Stomach (tissue), 4 donors: ENCODE data around the gene ST6GALNAC5.

Experiments used
- CTCF ChIP-seq, 7 experiments: fragments of 450-650 bp in 4 of 7; fragments of 200-600 bp in 3 of 7; sonication (generic) in 3 of 7; IDR thresholded peaks; one replicate each; pipeline ENCODE4 v1.5.1; 2016 to 2019; ENCODE audit warnings: antibody characterized with exemption in 7 of 7, control low read depth in 2 of 7, mild to moderate bottlenecking in 1 of 7
- EP300 ChIP-seq: sonication (generic); formaldehyde crosslinking; IDR thresholded peaks from one replicate; pipeline ENCODE4 v1.6.1; 2017; ENCODE audit warnings: antibody characterized with exemption

GRCh38 chr1:76957961-76958360 lies 90.7 kb downstream of the ST6GALNAC5 start:
- TF ChIP-seq CTCF (IDR thresholded peaks at IDR 0.05): no peak
- TF ChIP-seq EP300: no peak
